Activated CD4-positive, alpha-beta T cell treated with anti-CD3 and anti-CD28 coated beads for 4 hours (primary cell): ENCODE data around the gene GDPD4.

Source experiments
- DNase-seq, 2 donors: peaks; one replicate each; pipeline ENCODE4 v3.0.0-alpha.2; 2020

The GDPD4 gene

DNA sequence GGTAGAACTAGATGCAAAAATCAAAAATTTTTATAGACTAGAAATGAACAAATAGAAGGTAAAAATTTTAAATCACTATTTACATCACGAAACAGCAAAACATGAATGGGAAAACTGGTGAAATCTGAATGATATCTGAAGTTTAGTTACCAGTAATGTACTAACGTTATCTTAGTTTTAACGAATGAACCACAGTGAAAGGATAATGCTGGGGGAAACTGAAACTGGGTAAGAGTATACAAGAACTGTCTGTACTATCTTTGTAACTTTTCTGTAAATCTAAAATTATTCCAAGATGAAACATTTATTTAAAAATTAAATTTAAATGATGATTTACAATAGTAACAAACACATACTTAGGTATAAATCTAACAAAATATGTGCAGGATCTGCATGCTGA, 7.4 kb downstream of the GDPD4 start:
- DNase-seq, result no peak

DNA sequence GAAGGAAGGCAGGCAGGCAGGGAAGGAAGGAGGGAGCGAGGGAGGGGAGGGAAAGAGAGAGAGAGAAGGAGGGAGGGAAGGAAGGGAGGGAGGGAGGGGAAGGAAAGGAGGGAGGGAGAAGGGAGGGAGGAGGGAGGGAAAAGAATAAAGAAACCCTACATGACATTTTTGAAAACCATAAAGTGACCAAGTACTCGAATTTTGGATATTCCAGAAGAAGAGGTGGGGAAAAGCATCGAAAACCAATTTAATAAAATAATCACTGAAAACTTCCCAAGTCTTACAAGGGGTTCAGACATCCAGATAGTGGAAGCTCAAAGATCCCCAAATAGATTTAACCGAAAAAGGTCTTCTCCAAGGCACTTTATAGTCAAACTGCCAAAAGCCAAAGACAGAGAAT, 11.7 kb downstream of the GDPD4 start:
- no peak for DNase-seq

DNA sequence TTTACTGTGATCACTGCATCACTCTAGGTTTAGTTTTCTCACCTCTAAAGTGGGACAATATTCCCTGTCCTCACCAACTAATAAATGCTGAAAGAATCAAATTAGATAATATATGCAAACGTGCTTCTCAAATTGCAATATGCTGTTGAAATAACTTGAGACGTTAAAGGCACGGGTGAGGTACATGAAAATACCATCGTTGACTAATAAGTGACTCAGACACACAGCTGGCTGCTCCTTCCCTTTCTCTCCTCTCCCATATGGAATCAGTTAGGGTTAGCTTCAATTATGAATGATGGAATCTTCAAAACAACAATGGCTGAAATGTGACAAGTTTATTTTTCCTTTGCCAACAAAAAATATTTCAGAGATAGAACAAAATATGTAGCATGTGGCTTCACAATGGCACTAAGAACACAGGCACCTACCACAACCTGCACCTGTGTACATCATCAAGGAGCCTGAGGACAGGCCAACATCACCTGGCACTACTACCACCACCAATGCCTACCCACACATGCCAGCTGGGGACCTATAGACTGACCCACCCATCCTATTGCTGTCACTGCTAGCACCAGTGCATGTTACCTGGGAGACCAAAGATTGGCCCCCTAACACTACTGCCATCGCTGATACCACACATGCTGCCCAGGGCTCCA, 13.7 kb downstream of the GDPD4 start:
- DNase-seq, result no peak

DNA sequence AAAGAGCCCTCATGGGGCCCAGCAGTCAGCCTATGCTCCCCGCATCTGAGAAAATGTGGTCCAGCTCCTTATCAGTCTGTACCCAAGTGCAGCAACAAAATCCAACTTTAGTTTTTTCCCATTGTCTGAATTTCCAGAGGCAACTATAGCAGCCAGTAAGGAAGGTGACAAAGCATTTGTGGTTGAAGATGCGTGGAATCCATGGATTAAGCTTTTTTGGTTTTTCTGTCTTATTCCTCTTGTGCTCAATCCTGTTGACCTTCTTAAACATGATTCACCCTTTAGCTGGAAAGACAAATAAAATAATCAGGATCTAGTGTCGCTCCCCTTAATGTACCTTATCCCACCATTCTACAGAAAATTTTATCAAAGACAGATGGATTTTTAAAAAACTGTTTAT, 14.3 kb downstream of the GDPD4 start:
- no peak for DNase-seq

DNA sequence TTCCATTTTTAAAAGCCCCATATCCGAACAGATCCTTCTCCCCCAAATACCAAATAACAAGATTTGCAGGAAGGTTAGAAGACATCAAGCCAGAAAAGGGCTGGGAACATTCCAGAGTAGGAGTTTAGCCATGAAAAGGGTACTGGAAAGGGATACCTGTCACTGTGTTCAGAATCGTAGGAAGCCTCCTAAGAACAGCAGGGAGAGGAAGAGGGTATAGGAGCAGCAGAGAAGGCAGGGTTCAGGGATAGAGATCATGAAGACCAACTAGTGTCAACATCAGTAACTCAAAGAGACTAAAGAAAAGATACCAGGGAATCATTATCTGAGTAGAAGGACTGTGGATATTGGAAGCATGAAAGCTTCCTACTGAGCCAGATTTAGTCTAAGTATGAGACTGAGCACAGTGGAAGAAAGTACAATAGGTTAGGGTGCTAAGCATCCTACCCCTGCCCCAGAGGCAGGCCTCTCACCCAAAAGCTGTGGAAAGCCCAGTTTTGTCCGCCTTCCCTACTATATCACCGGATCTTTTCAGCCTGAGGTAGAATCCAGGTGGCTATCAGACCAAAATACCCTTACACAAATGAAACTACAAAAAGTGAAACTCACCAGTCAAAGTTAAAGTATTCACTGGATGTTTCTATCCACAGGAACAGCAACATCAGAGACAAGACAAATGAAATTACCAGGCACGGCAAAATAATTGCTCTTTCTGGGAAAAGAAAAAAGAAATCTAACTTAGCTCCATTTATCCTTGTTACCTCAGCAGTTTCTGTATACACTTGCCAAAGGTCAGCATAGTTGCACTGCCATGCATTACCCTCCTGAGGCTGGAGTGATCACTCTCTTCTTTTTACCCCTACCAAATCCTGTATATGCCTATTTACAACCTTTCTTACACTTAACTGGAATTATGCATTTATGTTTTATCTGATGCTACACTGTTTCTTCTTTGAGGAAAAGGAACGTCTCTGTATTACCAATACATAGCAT, 16.7 kb downstream of the GDPD4 start:
- DNase-seq, result no peak

DNA sequence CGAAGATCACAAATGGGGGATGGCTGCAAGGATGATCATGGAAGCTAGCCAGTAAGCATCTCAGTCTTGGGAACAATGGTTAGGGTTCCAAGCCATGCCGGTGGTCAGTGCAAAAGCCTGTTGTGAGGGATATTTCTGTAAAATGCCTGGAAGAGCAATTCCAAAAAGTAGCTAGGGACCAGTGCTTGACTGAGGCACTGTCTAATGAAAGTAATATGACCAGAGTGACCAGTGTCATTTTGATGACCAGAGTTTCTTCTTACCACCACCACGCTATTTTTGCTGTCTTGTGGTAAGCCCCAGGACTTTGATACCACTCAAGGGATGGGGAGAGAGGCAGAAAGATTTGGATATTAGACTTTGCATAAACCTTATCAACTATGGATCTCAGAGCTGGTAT, 18.4 kb downstream of the GDPD4 start:
- no peak for DNase-seq

DNA sequence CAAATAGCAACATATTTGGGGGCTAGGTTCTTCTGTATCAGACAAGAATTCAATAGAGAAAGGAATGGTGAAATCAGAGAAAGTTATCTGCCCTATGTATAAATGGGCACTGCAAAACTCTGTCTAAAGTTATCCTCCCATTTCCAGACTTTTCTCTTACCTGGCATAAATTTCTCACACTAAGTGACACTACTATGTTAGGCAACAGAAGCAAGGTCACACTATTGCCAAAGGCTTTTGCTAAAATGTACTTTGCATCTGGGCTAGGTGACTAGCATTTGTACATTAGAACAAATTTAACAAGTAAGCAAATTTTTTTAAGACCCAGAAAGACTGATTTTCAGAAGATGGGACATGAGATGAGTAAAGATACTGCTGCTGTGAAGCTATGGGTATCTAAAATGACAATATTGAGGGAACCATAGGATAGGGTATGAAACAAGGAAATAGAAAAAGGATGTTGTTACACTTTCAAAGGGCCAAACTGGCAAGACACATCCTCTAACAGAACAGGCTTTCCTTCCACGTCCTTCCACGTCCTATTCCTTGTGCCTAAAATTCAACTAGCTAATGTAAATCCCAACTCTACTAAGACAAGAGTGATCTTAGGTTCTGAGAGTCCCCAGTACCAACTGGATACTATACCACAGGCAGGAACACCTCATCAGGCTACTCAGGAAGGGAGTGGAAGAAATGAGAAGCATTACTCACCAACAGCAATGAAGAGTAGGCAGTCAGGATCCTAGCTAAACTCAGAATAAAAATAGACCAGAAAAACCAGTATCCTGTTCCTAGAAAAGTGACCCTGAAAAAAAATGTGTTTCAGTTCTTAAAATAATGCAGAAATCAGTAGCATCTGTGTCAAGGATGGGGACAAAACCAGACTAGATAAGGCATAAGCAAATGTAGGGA, 22.6 kb downstream of the GDPD4 start:
- no peak for DNase-seq

DNA sequence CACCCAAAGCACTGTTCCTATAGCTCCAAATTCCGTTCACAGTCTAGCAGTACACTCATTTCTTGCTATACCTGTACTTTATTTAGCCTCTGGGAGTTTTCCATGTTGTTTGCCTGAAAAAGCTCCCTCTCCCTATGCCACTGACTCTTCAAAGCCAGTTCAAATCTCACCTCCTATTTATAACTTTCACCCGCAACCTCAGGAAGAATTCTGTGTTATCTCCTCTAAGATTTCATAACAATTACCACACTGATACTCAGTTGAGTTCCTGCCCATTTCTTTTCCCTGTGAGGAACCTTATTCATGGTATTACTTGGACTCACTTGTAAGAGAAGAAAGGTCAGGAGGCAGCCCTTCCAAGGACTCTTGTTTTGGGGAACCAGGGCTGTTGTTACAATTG, 25.2 kb downstream of the GDPD4 start:
- no peak for DNase-seq

DNA sequence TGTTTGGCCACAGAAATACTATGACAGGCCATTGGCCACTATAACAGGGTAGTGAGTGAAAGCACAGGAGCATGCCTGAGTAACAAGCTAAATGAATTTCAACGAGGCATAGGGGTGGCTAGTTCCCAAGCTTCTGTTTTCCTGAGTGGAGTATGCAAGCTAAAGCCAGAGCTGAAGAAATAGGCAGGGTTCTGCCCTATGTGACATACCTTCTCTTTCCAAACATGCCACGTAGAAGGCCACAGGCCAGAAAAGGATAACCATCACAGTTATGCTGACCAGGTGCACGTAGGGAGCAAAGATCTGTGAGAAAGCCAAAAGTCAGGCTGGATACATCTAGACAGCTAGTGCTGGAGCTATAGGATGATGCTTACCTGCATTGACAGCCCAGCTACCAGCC, 30.6 kb downstream of the GDPD4 start:
- DNase-seq, result no peak

DNA sequence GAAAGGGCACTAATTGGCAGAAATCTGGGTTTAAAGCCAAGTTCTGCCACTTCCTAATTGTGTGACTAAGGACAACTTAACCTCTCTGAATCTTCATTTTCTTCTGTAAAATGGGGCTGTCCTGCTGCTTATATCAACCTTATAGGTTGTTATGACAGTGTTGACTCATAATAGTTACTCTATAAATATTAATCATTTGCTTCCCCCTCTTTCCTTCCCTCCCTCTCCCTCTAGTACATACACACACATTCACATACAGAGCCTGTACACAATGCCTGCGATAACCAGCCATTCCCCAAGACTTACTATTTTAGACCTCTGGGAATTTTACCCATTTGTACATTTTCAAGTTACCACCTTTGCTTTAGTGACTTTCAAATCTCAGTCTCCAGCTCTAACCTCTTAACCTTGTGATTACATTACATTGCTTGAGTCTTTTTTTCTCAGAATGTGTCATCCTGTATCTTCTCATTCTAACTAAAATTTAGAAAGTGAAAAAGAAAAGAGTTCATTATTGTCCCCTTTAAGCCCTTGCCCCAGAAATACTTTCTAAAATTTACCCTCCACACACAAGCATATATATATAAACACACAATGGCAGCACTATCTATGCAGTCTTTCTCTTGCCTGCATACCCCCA, 31.9 kb downstream of the GDPD4 start:
- no peak for DNase-seq

DNA sequence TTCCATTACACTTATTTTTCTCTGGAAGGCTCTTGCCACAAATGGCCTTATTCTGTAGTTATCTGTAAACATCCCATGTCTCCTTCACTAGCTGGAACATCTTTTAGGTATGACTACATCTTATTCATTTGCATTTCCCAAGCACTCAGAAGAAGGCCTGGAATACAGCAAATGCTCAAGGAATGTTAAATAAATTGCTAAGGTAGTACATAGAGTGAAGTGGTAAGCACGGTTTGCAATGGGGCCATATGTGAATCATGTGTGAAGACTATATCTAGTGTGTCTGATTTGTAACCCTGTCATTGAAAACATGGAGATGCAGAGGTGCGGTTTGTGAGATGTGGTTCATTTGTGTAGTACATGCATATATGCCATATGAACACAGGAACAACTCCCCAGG, 33.5 kb downstream of the GDPD4 start:
- DNase-seq, result no peak

DNA sequence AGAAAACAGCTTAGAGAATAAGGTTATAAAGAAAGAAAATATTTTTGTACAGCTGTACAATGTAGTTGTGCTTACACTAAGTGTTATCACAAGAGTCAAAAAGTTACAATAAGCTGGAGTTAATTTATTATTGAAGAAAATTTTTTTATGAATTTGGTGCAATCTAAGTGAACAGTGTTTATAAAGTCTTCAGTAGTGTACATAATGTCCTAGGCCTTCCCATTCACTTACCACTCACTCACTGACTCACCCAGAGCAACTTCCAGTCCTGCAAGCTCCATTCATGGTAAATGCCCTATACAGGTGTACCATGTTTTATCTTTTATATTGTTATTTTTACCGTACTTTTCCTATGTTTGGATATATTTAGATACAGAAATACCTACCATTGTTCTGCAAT, 34.7 kb downstream of the GDPD4 start:
- DNase-seq, result no peak

DNA sequence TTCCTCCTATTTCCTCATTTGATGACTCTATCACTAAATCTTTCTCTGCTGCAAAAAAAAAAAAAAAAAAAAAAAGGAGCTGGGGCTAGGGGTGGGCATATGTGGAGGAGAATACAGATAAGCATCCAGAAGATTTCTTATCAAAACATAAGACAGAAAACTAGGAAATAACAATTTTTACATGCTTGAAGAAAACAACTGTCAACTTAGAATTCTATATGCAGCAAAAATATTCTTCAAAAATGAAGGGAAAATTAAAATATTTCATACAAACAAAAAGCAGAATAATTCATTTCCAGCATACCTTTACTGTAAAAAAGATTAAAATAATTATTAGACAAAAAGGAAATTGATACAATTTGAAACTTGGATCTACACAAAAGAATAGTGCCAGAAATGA, 38.7 kb downstream of the GDPD4 start:
- DNase-seq, result no peak

DNA sequence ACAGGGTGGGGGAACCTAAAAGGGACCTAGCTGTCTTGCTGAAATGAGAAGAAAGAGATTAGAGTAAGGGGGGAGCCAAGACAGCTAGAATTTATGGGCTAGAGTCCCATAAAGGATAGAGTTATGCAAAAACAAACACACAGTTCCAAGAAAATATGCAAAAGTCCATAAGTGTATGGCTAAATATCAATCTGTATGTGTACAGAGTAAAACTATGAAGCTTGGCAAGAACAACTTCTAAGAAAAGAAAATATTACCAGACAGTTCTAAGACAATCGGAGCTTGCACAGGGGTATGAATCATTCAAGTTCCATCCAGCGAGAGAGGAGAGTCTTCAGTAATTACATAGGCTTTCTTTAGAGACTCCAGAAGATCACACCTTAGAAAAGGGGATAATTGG, 41.8 kb downstream of the GDPD4 start:
- no peak for DNase-seq

DNA sequence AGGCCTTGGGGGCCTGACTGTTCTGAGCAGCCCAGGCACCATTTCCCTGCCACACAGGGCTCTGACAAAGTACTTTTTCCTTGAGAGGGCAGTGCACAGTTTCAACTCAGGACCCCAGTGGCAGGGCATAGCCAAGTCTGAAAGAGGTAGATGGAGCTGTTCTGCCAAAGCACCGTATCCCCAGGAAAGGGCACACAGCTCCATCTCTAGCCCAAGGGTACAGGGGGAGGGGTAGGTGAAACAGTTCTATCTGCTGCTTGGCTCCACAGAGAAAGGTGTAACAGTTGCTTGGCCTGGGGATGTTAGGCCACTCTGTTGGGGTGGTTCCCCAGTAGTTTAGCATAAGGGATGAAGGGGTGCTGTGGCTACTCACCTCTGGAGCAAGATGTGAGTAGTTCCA, 47.8 kb downstream of the GDPD4 start:
- DNase-seq, result no peak

DNA sequence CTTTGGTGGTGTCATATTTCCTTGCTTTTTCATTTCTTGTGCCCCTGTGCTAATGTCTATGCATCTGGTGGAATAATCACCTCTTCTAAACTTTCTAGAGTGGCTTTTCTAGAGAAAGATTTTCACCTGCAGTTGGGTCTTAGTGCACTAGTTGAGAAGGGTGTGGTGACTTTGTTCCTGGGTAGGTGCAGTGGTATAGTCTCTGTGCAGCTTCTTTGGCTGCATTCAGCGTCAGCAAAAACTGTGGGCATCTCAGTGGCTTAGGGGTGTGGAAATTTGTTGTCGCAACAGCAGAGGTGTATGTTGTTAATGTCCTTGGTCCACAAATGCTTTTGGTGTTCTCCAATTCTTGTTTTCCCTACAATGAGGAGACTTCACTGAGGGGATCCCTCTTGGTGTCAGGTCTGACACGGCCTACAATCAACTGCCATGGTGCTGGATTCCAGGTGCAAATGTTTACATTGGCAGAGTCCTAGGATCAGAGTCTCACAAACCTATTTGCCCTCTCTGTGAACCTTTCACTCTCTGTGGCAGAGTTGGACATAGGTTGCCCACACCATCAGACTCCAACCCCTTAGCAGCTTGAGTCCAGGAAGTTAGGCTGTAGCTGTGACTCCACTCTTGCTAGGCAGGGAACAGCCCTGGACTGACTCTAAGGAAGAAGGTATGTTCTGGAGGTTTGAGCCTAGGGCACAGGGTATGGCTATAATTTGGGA, 48.8 kb downstream of the GDPD4 start:
- DNase-seq, result no peak

DNA sequence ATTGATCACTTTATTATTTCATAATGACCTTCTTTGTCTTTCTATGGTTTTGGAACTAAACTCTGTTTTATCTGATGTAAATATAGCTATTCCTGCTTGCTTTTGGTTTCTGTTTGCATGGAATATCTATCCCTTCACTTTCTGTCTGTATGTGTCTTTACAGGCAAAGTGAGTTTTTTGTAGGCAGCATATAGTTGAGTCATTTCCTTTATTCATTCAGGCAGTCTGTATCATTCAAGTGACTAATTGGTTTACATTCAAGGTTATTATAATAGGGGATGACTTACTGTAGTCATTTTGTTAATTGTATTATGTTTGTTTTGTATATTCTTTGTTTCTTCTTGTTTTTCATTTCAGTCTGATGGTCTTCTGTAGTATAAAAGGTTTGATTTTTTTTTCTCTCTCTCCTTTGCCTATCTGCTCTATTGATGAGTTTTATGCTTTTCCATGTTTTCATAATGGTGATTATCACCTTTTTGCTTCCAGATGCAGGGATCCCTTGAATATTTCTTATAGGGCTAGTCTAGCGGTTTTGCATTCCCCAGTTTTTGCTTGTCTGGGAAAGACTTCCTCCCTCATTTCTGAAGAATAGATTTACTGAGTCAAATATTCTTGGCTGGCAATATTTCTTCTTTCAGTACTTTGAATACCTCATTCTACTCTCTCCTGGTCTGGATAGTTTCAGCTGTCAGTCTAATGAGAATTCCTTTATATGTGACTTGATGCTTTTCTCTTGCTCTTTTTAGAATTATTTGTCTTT, 50.4 kb downstream of the GDPD4 start:
- DNase-seq, result no peak

DNA sequence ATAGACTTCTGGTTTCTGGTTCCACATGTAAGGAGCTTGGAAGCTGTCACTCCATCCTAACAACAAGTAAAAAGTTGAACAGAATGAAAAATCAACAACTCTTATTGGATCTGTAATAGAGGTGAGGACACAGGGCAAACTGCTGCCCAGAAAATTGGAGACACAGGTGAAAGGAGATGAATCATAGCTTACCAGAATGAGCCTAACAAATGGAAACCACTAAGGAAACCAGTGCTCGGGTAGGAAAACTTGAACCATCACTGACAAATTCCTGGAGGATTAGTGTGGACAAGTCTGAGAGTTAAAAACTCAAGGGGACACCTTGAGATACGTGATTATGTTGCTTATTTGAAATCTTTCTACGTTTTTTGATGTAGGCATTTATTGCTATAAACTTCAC, 52.1 kb downstream of the GDPD4 start:
- no peak for DNase-seq

DNA sequence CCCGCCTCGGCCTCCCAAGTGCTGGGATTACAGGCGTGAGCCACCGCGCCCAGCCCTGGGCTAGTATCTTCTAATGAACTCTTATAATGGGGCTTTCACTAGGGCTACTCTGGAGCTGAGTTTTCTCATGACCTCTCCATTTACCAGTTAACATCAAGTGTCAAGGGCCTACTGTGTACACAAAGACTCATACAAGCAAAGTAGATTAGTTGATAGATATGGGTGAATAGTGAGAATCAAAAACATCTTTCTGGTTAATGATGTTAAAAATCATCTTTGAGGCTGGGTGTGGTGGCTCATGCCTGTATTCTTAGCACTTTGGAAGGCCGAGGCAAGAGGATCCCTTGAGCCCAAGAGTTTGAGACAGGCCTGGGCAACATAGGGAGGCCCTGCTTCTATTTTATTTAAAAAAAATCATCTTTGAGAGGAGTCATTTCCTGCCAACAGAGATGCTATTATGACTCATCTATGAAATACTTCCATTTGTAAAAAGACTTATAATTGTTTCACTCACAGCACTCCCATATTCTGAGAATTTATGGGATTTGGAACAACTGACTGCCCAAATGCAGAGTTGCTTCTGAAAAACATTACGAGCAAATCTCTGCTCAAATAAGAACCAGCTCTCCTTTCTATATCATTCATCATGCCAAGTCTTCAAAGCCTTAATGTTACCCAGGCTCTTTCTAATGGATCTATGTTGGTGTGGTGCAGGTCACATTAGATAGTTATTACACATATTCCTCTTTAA, 57.0 kb downstream of the GDPD4 start:
- DNase-seq, result no peak

DNA sequence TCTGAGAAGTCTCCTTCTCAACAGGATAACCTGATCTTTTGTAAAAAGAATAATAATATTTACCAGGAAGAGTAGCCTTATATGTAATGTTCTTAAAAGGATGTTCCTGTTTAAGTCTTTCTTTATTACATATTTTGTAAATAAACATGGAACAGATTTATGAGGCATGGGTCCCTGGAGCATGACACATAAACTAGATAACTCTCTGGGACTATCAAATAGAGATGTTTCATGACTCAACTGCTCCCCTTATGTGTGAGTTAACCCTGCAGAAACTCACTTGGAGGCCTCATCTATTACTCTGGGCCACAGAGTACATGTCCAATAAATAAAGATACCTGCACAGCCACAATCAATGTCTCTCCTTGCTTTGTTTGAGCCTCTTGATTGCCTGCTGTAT, 64.6 kb downstream of the GDPD4 start:
- DNase-seq, result no peak

DNA sequence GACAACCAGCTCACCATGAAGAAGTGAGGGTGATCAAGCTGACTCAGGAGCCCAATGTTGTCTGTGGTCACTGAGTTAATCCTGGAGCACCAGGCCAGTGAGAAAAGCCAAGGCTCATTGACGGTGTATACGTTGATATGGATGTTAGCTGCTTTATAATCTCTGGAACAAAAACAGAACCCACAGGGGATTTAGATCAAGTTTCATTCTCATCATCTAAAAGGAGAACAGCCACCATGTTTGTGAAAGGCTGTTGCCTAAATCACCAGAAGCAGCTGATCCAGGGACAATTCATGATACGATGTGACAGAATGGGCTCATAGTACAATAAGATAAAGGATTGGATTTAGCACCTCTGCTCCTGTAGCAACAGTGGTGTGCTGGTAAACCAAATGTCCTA, 68.5 kb downstream of the GDPD4 start:
- no peak for DNase-seq
